OCI-LY3 (cell line): Measurements from ENCODE around the gene ANKRD65.
A peak's percentile ranks its signal among the peaks of the same experiment; 100 is the strongest.

Source experiments
- H2AFZ ChIP-seq: fragments of 200-600, 300-600 bp; shearing (Covaris generic); 2 replicates; pipeline ENCODE4 v1.6.0; 2014; ENCODE audit warnings: antibody characterized with exemption, low read depth, low read length
- H3K27ac ChIP-seq: fragments of 200-600, 300-600 bp; sonication (generic); 2 replicates; pipeline ENCODE4 v1.5.1; 2014; ENCODE audit warnings: mild to moderate bottlenecking, low read length, moderate library complexity, mixed read lengths
- H3K27me3 ChIP-seq: fragments of 200-600, 300-600 bp; sonication (generic); 2 replicates; pipeline ENCODE4 v1.6.1; 2014; ENCODE audit warnings: low read depth, low read length, mixed read lengths
- H3K36me3 ChIP-seq: fragments of 200-600, 300-600 bp; sonication (generic); replicated peaks from 2 replicates; pipeline ENCODE3; 2014; ENCODE audit warnings: low read depth, low read length, mixed read lengths
- H3K4me1 ChIP-seq: fragments of 300-600, 200-600 bp; sonication (generic); 2 replicates; pipeline ENCODE4 v1.6.1; 2014; ENCODE audit warnings: low read length, mixed read lengths
- H3K4me2 ChIP-seq: fragments of 200-600, 300-600 bp; sonication (generic); 2 replicates; pipeline ENCODE4 v1.6.1; 2014; ENCODE audit warnings: low read length, mixed read lengths
- H3K4me3 ChIP-seq: fragments of 300-600, 200-600 bp; sonication (generic); 2 replicates; pipeline ENCODE4 v1.5.1; 2014; ENCODE audit warnings: antibody characterized with exemption, mild to moderate bottlenecking, low read length, moderate library complexity
- H3K79me2 ChIP-seq: fragments of 300-600, 200-600 bp; shearing (Covaris generic); 2 replicates; pipeline ENCODE4 v1.6.1; 2014; ENCODE audit warnings: mild to moderate bottlenecking, low read length, mixed read lengths
- H3K9ac ChIP-seq: fragments of 300-600, 200-600 bp; shearing (Covaris generic); 2 replicates; pipeline ENCODE4 v1.6.0; 2014; ENCODE audit warnings: mild to moderate bottlenecking, low read length, moderate library complexity
- H3K9me3 ChIP-seq: fragments of 200-600, 300-600 bp; shearing (Covaris generic); 2 replicates; pipeline ENCODE4 v1.6.1; 2014; ENCODE audit warnings: low read length, mixed read lengths; ENCODE audit not compliant: insufficient read depth
- H4K20me1 ChIP-seq: fragments of 200-600, 300-600 bp; sonication (generic); 2 replicates; pipeline ENCODE4 v1.6.1; 2016; ENCODE audit warnings: low read length, mixed read lengths; ENCODE audit not compliant: insufficient read depth
- CTCF ChIP-seq: fragments of 200-600, 300-600 bp; sonication (generic); IDR thresholded peaks from 2 replicates; pipeline ENCODE4 v1.5.1; 2014; ENCODE audit warnings: antibody characterized with exemption, low read length, low read depth
- EZH2phosphoT487 ChIP-seq: fragments of 200-600 bp; shearing (Covaris generic); IDR thresholded peaks from 2 replicates; pipeline ENCODE4 v1.6.1; 2018; ENCODE audit warnings: antibody characterized with exemption, mixed run types, low read depth

ANKRD65 gene

GRCh38 chr1:1433804-1434130 is 12.7 kb upstream of the ANKRD65 start:
- H3K27ac ChIP-seq: no peak overlapping the region
- H3K79me2 ChIP-seq: no peaks in the 10 kb centered on the region
- H2AFZ ChIP-seq: 0 out of 2 replicates have a peak overlapping the region, but pooled peaks have one; percentile 52

GRCh38 chr1:1432951-1433803 is 12.1 kb upstream of the ANKRD65 start:
- H3K27me3 ChIP-seq: no peaks in the 10 kb centered on the region
- peaks cover 9% of the 10 kb centered on the region for H3K4me1 ChIP-seq
- no peak overlapping the region for H3K9ac ChIP-seq
- H3K36me3 ChIP-seq: no peaks in the 10 kb centered on the region
- TF ChIP-seq EZH2phosphoT487 (no peak), CTCF (no peak)
- peak overlapping the region; percentile 52; the same call in 1 of the 2 replicates for H2AFZ ChIP-seq
- no peaks in the 10 kb centered on the region for H4K20me1 ChIP-seq
- no peaks in the 10 kb centered on the region for H3K79me2 ChIP-seq
- H3K4me3 ChIP-seq: no peak overlapping the region
- no peak overlapping the region for H3K27ac ChIP-seq
- H3K4me2 ChIP-seq: no peak overlapping the region
- no peaks in the 10 kb centered on the region for H3K9me3 ChIP-seq

More at GRCh38 chr1:1433804-1434130, 12.7 kb upstream of the ANKRD65 start:
- H4K20me1 ChIP-seq: no peaks in the 10 kb centered on the region
- no peak for TF ChIP-seq EZH2phosphoT487
- H3K4me1 ChIP-seq: peaks cover 15% of the 10 kb centered on the region
- no peak overlapping the region for H3K4me2 ChIP-seq
- no peaks in the 10 kb centered on the region for H3K9me3 ChIP-seq
- H3K4me3 ChIP-seq: no peak overlapping the region
- H3K9ac ChIP-seq: no peak overlapping the region
- no peaks in the 10 kb centered on the region for H3K36me3 ChIP-seq
- no peaks in the 10 kb centered on the region for H3K27me3 ChIP-seq

- H3K27me3 ChIP-seq: no peaks in the 10 kb centered on the region
- no peaks in the 10 kb centered on the region for H3K79me2 ChIP-seq
- H3K4me3 ChIP-seq: no peak overlapping the region
- no peak overlapping the region for H3K9ac ChIP-seq
- no peak for TF ChIP-seq EZH2phosphoT487
- TF ChIP-seq CTCF: no peak
- no peak overlapping the region for H3K4me2 ChIP-seq
- H3K9me3 ChIP-seq: no peaks in the 10 kb centered on the region
- H3K4me1 ChIP-seq: peaks cover 2% of the 10 kb centered on the region; the same call in 1 of the 2 replicates
- H2AFZ ChIP-seq: no peak overlapping the region
- no peaks in the 10 kb centered on the region for H4K20me1 ChIP-seq
- no peak overlapping the region for H3K27ac ChIP-seq
- no peaks in the 10 kb centered on the region for H3K36me3 ChIP-seq
These were observed 11.3 kb upstream of the ANKRD65 start for GRCh38 chr1:1432274-1432950.

GRCh38 chr1:1431845-1432273 is 10.8 kb upstream of the ANKRD65 start:
- no peak overlapping the region for H2AFZ ChIP-seq
- H3K27me3 ChIP-seq: no peaks in the 10 kb centered on the region
- no peaks in the 10 kb centered on the region for H3K36me3 ChIP-seq
- TF ChIP-seq EZH2phosphoT487 (no peak), CTCF (no peak)
- no peak overlapping the region for H3K4me2 ChIP-seq
- H3K79me2 ChIP-seq: no peaks in the 10 kb centered on the region
- H3K4me1 ChIP-seq: no peaks in the 10 kb centered on the region
- no peak overlapping the region for H3K9ac ChIP-seq
- no peak overlapping the region for H3K4me3 ChIP-seq
- no peak overlapping the region for H3K27ac ChIP-seq
- H4K20me1 ChIP-seq: no peaks in the 10 kb centered on the region
- H3K9me3 ChIP-seq: no peaks in the 10 kb centered on the region
